Measurements from ENCODE around the gene RPS6KC1.

The RPS6KC1 gene

GRCh38 chr1:213075725-213076124 lies 24.7 kb downstream of the RPS6KC1 start:
- no peak for TF ChIP-seq CTCF (IDR thresholded peaks at IDR 0.05; ENCODE audit: low read depth, low read length)
- DNase-seq (ENCODE audit: extremely low read depth, low read depth), result no peak

- DNase-seq (ENCODE audit: extremely low read depth, low read depth), result no peak
- no peak for TF ChIP-seq CTCF (IDR thresholded peaks at IDR 0.05; ENCODE audit: low read depth, low read length)
Measured at GRCh38 chr1:213082420-213083111, 31.5 kb downstream of the RPS6KC1 start.

- no peak for DNase-seq (ENCODE audit: extremely low read depth, low read depth)
- TF ChIP-seq CTCF (IDR thresholded peaks at IDR 0.05; ENCODE audit: low read depth, low read length), result no peak
Measured at GRCh38 chr1:213083112-213083445, 32.0 kb downstream of the RPS6KC1 start.

- TF ChIP-seq CTCF (IDR thresholded peaks at IDR 0.05; ENCODE audit: low read depth, low read length), result no peak
- DNase-seq (ENCODE audit: extremely low read depth, low read depth), result no peak
Measured at GRCh38 chr1:213087911-213088310, 36.9 kb downstream of the RPS6KC1 start.

- DNase-seq (ENCODE audit: extremely low read depth, low read depth), result no peak
- no peak for TF ChIP-seq CTCF (IDR thresholded peaks at IDR 0.05; ENCODE audit: low read depth, low read length)
Measured at GRCh38 chr1:213089924-213090677, 39.1 kb downstream of the RPS6KC1 start.

- no peak for TF ChIP-seq CTCF (IDR thresholded peaks at IDR 0.05; ENCODE audit: low read depth, low read length)
- no peak for DNase-seq (ENCODE audit: extremely low read depth, low read depth)
Measured at GRCh38 chr1:213094446-213094845, 43.4 kb downstream of the RPS6KC1 start.

- no peak for DNase-seq (ENCODE audit: extremely low read depth, low read depth)
- no peak for TF ChIP-seq CTCF (IDR thresholded peaks at IDR 0.05; ENCODE audit: low read depth, low read length)
Measured at GRCh38 chr1:213095467-213095866, 44.4 kb downstream of the RPS6KC1 start.
